Suprapubic skin (tissue), 4 donors: ENCODE measurements around the gene USP20. TPM values are rescaled to one million over a fixed set of nuclear protein-coding genes. Genes with fewer than 3 reads are reported as not detected.
"Not testable (repeated sequence)": the region's sequence is repeated elsewhere in the genome, so short reads cannot be mapped to it uniquely, and the experiment has no call there.

Source experiments
- DNase-seq, 2 donors: peaks; one replicate each; pipeline ENCODE4 v3.0.0-alpha.2; 2019; ENCODE audit warnings: low spot score in 2 of 2
- H3K27ac ChIP-seq: fragments of 200-600 bp; sonication (generic); one replicate; pipeline ENCODE4 v1.5.1; 2019
- H3K27me3 ChIP-seq: fragments of 200-600 bp; sonication (generic); one replicate; pipeline ENCODE4 v1.5.1; 2019
- H3K36me3 ChIP-seq: fragments of 200-600 bp; sonication (generic); one replicate; pipeline ENCODE4 v1.5.1; 2019
- H3K4me1 ChIP-seq: fragments of 200-600 bp; sonication (generic); one replicate; pipeline ENCODE4 v1.5.1; 2019
- H3K4me3 ChIP-seq: fragments of 200-600 bp; sonication (generic); one replicate; pipeline ENCODE4 v1.5.1; 2019; ENCODE audit warnings: mild to moderate bottlenecking
- H3K9me3 ChIP-seq: fragments of 200-600 bp; sonication (generic); one replicate; pipeline ENCODE4 v1.5.1; 2019
- CTCF ChIP-seq, 2 donors: fragments of 200-600 bp in 1 of 2; fragments of 450-650 bp in 1 of 2; sonication (generic) in 1 of 2; IDR thresholded peaks; one replicate each; pipeline ENCODE4 v1.5.1; 2016 to 2019; ENCODE audit warnings: antibody characterized with exemption in 2 of 2, mild to moderate bottlenecking in 1 of 2, moderate library complexity in 1 of 2
- EP300 ChIP-seq: sonication (generic); formaldehyde crosslinking; IDR thresholded peaks from one replicate; pipeline ENCODE4 v1.6.1; 2017; ENCODE audit warnings: antibody characterized with exemption
- POLR2A ChIP-seq, 2 donors: fragments of 450-650 bp; IDR thresholded peaks; one replicate each; pipeline ENCODE4 v1.6.1; 2017; ENCODE audit warnings: antibody characterized with exemption in 2 of 2, mild to moderate bottlenecking in 2 of 2, moderate library complexity in 2 of 2
- POLR2AphosphoS5 ChIP-seq, 3 donors: sonication (generic); formaldehyde crosslinking; IDR thresholded peaks; one replicate each; pipeline ENCODE4 v1.6.1; 2017; ENCODE audit warnings: antibody characterized with exemption in 3 of 3
- WGBS: methylation state at CpG from one replicate; pipeline ENCODE4 v1.1.5; 2018; 5-methylcytosine and 5-hydroxymethylcytosine counted together
- total RNA-seq, 4 donors: library from RNA; depleted of rRNA; stranded (reverse); fragments of >200 nt; gene quantifications; one replicate each; pipeline ENCODE4 v1.1.0, GENCODE V29; 2016

The USP20 gene
- total RNA-seq, 4 donors from 2014 or later, result 22.6 to 51.4 (median 34.4) TPM

GRCh38 chr9:129889941-129890717 is 54.9 kb downstream of the USP20 start:
- Histone ChIP-seq H3K9me3 (no peaks in the 10 kb centered on the region), H3K27ac (no peak overlapping the region), H3K27me3 (no peaks in the 10 kb centered on the region), H3K4me3 (peak overlapping the region; percentile 28), H3K4me1 (peaks cover 23% of the 10 kb centered on the region), H3K36me3 (peaks cover 25% of the 10 kb centered on the region)
- TF ChIP-seq EP300, result no peak
- no peak for TF ChIP-seq POLR2AphosphoS5 (IDR thresholded peaks at IDR 0.05)
- no peak for TF ChIP-seq POLR2A (IDR thresholded peaks at IDR 0.05)
- no peak for TF ChIP-seq CTCF (IDR thresholded peaks at IDR 0.05)
- no peak for DNase-seq
- 73% methylated on average over 25 of the region's 37 CpGs for WGBS

- Histone ChIP-seq H3K36me3 (peaks cover 30% of the 10 kb centered on the region), H3K4me3 (peak overlapping the region; percentile 28), H3K4me1 (peaks cover 18% of the 10 kb centered on the region)
- not testable (repeated sequence) for DNase-seq, H3K9me3 ChIP-seq, H3K27ac ChIP-seq, H3K27me3 ChIP-seq
- WGBS, result 79% methylated on average over 14 of the region's 14 CpGs
Measured at GRCh38 chr9:129890718-129891299, 55.6 kb downstream of the USP20 start.

DNA sequence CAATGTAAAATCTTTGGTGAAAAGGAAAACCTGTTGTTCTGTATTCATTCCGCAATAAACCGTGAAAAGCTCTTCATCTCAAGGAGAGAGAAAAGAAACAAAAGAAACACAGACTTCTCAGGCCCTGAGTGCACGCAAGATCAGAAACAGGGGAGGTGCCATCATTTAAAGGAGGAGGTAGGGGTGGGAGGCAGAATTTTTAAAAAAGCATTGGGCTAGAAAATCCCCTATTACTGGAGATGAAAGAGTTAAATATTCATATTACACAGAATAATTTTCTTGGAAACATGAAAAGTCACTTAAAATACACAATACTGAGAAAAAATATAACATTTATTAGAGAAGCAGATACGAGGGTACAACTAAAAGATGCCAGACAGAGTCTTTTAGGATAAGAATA is 56.3 kb downstream of the USP20 start:
- no peak for DNase-seq
- no peak for TF ChIP-seq CTCF (IDR thresholded peaks at IDR 0.05)
- no peak for TF ChIP-seq POLR2AphosphoS5 (IDR thresholded peaks at IDR 0.05)
- no peak for TF ChIP-seq POLR2A (IDR thresholded peaks at IDR 0.05)
- no peak for TF ChIP-seq EP300
- no peaks in the 10 kb centered on the region for H3K27me3 ChIP-seq
- peaks cover 36% of the 10 kb centered on the region for H3K36me3 ChIP-seq
- no peaks in the 10 kb centered on the region for H3K9me3 ChIP-seq
- peaks cover 10% of the 10 kb centered on the region for H3K4me1 ChIP-seq
- no peak overlapping the region for H3K27ac ChIP-seq
- WGBS, result 80% methylated on average over 4 of the region's 4 CpGs
- H3K4me3 ChIP-seq, result no peak overlapping the region

GRCh38 chr9:129894120-129894823 is 59.0 kb downstream of the USP20 start:
- no peaks in the 10 kb centered on the region for H3K9me3 ChIP-seq
- H3K4me3 ChIP-seq, result no peak overlapping the region
- TF ChIP-seq POLR2AphosphoS5 (IDR thresholded peaks at IDR 0.05), result no peak
- no peak for TF ChIP-seq CTCF (IDR thresholded peaks at IDR 0.05)
- no peak for TF ChIP-seq POLR2A (IDR thresholded peaks at IDR 0.05)
- no peak for TF ChIP-seq EP300
- H3K4me1 ChIP-seq, result peaks cover 4% of the 10 kb centered on the region
- WGBS, result 66% methylated on average over 9 of the region's 9 CpGs
- no peaks in the 10 kb centered on the region for H3K27me3 ChIP-seq
- no peak overlapping the region for H3K27ac ChIP-seq
- no peak for DNase-seq
- peaks cover 46% of the 10 kb centered on the region for H3K36me3 ChIP-seq

DNA sequence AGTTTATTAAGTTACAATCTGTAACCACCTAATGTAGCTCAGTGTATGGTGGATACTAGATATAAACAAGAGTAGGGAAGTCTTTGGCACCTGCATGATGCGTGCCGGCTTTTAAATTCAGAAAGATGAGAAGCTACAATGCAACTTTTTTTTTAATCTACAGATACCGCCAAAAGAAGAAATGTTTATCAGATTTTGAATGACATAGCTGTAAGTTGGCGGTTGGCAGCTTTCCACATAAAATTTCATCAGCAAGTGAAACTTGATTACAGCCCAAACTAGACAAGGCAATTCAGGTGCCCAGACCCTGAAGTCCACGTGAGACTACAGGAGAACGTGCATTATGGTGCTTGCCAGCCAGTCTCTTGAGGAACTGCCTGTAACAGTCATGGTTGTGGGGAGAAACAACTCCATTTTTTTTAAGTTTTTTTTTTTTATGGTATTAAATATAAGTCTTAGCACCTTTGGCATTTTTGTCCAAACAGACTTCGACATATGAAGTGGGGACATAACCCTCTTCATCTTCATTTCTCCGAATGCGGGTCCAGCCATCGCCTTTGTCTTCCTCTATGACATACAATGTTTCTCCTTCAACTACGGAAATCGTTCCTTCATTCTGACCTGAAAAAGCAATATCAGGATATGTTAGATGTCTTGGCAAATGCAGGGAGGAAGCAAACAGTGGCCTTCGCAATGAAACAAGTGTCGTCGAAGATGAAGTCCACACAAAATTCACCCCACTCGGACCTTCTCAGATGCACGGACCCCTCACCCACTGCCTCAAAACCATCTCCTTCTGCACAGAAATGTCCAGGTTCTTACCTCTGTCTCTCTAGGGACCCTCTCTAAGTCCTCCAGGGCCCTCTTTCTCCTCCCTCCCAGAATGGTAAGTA is 60.4 kb downstream of the USP20 start:
- TF ChIP-seq POLR2AphosphoS5 (IDR thresholded peaks at IDR 0.05) (no peak), POLR2A (IDR thresholded peaks at IDR 0.05) (no peak)
- Histone ChIP-seq H3K36me3 (peaks cover 48% of the 10 kb centered on the region), H3K27me3 (no peaks in the 10 kb centered on the region), H3K4me3 (no peak overlapping the region), H3K27ac (no peak overlapping the region), H3K4me1 (no peaks in the 10 kb centered on the region), H3K9me3 (no peaks in the 10 kb centered on the region)
- WGBS, result 92% methylated on average over 17 of the region's 17 CpGs
- DNase-seq, result peak in 1 of 2 donors; percentile 32
